ENCODE measurements around the gene IGSF21. TPM values are rescaled to one million over a fixed set of nuclear protein-coding genes. Genes with fewer than 3 reads are reported as not detected.

Gene IGSF21
- total RNA-seq, 1 donor, result not detected

DNA sequence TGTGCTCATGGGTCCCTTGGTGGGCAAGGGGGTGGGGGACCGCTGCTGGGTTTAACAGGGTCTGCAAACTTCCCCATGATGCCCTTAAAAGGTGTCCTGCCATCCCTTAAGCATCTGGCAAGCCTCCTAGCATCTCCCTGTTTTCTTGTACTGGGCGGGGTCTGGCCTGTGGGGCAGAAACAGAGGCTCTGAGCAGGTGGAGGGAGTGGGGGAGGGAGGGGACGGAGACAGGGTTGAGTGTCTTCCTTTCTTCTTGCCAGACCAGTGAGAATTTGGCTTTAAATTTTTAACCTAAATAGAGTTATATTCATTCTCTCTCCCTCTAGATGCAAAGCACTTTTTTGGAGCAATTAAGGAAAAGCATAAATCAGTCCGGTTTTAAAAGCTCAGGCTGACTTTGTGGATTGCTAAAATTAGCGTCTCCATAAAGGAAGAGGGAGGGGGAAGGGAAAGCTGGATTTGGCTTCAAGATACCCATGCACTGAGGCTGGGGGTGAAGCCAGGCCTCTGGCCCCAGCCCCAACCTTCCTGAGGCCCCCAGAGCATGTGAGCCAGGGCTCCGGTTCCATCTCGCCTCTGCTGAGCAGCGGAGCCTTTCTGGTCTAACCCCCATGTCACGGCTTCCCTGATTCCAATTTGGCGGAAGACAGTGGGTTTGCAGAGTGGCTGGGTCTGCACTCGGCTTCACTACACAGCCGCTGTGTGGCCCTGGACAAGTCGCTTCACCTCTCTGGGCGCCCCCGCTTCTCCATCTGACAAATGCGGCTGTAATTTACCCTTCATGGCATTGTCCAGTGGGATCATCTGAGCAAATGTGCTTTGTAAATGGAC lies 25.3 kb downstream of the IGSF21 start:
- no peak overlapping the region for H3K4me3 ChIP-seq (ENCODE audit: low read depth, low read length)
- no peak for TF ChIP-seq CTCF (IDR thresholded peaks at IDR 0.05; ENCODE audit: insufficient read depth, low read depth, low read length)
- no peak for DNase-seq (ENCODE audit: low read depth)

DNA sequence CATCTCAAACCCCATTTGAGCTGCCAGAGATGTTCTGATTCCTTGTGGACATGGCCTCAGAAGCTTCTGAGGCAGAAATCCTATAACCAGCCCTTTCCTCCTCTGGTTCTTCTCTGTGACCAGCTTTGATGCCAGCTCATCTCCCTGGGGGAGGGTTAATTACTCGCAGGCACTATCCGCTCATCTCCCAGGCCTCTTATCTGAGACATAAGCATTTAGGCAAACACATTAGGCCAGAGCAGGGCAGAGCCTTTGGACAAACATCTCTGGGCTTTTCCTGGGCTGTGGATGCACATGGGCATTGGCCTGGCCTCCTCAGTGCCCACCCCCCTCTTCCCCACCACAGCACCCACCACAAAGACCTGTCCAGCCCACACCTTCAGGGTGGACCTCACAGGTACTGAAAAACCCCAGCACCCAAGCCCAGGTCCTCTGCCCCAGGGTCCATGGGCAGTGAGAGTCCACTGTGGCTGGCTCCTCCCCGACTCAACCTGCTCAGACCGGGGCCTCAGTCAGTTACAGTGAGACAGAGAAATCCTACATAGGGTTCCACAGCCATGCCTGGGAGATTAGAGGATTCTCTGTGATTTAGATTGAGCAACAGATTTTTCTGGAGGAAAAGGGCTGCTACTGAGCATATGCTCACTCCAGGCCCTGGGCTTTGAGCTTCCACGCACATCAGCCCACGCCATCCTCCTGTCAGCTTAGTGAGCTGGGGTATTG lies 26.9 kb downstream of the IGSF21 start:
- H3K4me3 ChIP-seq (ENCODE audit: low read depth, low read length), result no peak overlapping the region
- TF ChIP-seq CTCF (IDR thresholded peaks at IDR 0.05; ENCODE audit: insufficient read depth, low read depth, low read length), result no peak
- no peak for DNase-seq (ENCODE audit: low read depth)

DNA sequence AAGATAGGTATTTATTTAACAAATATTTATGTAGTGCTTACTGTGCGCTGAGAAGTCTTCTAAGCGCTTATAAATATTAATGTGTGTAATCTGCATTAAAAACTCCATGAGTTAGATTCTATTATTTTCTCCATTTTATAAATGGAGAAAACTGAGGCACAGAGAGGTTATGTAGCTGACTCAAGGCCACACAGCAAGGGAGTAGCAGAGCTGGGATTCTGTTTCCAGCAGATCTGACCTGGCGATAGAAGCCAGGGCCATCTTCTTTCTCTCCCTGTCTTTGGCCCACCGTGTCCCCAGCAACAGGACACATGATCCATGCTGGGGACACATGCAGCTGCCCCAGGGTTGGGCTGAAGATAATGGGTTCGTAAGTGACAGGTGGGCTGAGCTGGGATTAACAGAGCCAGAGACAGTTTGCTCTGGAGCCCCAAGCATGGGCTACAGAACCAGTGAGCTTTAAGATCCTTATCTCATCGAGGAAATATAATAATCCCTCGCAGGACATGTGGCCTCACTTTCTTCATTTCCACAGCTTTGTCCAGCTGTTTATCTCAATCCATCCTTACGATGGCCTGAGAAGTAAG lies 30.3 kb downstream of the IGSF21 start:
- no peak overlapping the region for H3K4me3 ChIP-seq (ENCODE audit: low read depth, low read length)
- no peak for DNase-seq (ENCODE audit: low read depth)
- TF ChIP-seq CTCF (IDR thresholded peaks at IDR 0.05; ENCODE audit: insufficient read depth, low read depth, low read length), result no peak

GRCh38 chr1:18139198-18139981 lies 31.8 kb downstream of the IGSF21 start:
- no peak for DNase-seq (ENCODE audit: low read depth)
- TF ChIP-seq CTCF (IDR thresholded peaks at IDR 0.05; ENCODE audit: insufficient read depth, low read depth, low read length), result no peak

GRCh38 chr1:18140411-18140810 lies 32.8 kb downstream of the IGSF21 start:
- no peak for DNase-seq (ENCODE audit: low read depth)
- H3K4me3 ChIP-seq (ENCODE audit: low read depth, low read length), result no peak overlapping the region
- TF ChIP-seq CTCF (IDR thresholded peaks at IDR 0.05; ENCODE audit: insufficient read depth, low read depth, low read length), result no peak

More at GRCh38 chr1:18139198-18139981, 31.8 kb downstream of the IGSF21 start:
- H3K4me3 ChIP-seq (ENCODE audit: low read depth, low read length), result no peak overlapping the region

DNA sequence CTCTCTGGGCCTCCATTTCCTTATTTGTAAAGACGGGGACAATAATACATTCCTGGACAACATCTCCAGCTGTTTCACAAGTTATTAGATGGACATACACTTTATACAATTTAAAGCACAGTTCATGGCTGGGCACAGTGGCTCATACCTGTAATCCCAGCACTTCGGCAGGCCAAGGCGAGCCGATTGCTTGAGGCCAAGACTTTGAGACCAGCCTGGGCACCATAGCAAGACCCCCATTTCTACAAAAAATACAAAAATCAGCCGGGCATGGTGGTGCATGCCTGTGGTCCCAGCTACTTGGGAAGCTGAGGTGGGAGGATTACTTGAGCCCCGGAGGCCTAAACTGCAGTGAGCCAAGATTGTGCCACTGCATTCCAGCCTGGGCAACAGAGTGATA lies 34.1 kb downstream of the IGSF21 start:
- no peak for TF ChIP-seq CTCF (IDR thresholded peaks at IDR 0.05; ENCODE audit: insufficient read depth, low read depth, low read length)
- no peak for DNase-seq (ENCODE audit: low read depth)
- no peak overlapping the region for H3K4me3 ChIP-seq (ENCODE audit: low read depth, low read length)

Measured in fibroblast of villous mesenchyme (primary cell).